GM12878 (cell line): ENCODE data around the gene ALDH1A3. TPM values are rescaled to one million over a fixed set of nuclear protein-coding genes. Genes with fewer than 3 reads are reported as not detected.

Source experiments
- ATAC-seq: fragments of 200-7000 bp; cut with Tn5 transposase; 3 replicates; pipeline ENCODE4 v1.9.1; 2020; ENCODE audit warnings: mild to moderate bottlenecking, moderate library complexity
- BruUV-seq: library from RNA; stranded (reverse); fragments of 400-500 nt; replicated peaks from 2 replicates; lab custom pipeline; 2021; lab: Mats Ljungman, UMichigan
- CTCF ChIA-PET: fragments of 300-600 bp; sonication (Branson Sonifier 250); formaldehyde crosslinking; extraction: SDS; loops from one replicate; lab custom pipeline; 2021; ENCODE audit warnings: inconsistent platforms; lab: Yijun Ruan, JAX
- POLR2A ChIA-PET: fragments of 350-600 bp; formaldehyde crosslinking; extraction: SDS; loops from one replicate; lab custom pipeline; 2021; ENCODE audit warnings: inconsistent platforms; lab: Charles Lee
- RAD21 ChIA-PET: fragments of 300-600 bp; sonication (Branson Sonifier 250); formaldehyde crosslinking; loops from one replicate; lab custom pipeline; 2023; ENCODE audit warnings: antibody characterized with exemption; ENCODE audit not compliant: unreplicated experiment; lab: Charles Lee
- SMC1A ChIA-PET: fragments of 300-600 bp; sonication (Branson Sonifier 250); formaldehyde crosslinking; loops from one replicate; lab custom pipeline; 2023; ENCODE audit not compliant: unreplicated experiment, uncharacterized antibody; lab: Charles Lee
- DNase-seq: peaks from one replicate; pipeline ENCODE4 v3.0.0-alpha.2; 2011; ENCODE audit warnings: low read depth, low spot score
- FAIRE-seq: peaks from 3 replicates; lab custom pipeline; 2011; peaks lifted over from hg19 to GRCh38; lab: Jason Lieb, UNC
- H2AFZ ChIP-seq: 2 replicates; pipeline ENCODE4 v1.6.0; 2011; ENCODE audit warnings: low read depth, low read length, control low read depth; ENCODE audit not compliant: control insufficient read depth
- H3K27ac ChIP-seq: 2 replicates; pipeline ENCODE4 v1.5.1; 2011; ENCODE audit warnings: control low read depth; ENCODE audit not compliant: control insufficient read depth, insufficient read depth
- H3K27me3 ChIP-seq, 2 experiments: replicated peaks in 1 of 2; 2 replicates each; pipeline versions ENCODE4 v1.6.0 to v1.6.1; 2011; ENCODE audit warnings: low read length in 1 of 2; ENCODE audit not compliant: control insufficient read depth in 2 of 2, insufficient read depth in 2 of 2
- H3K36me3 ChIP-seq, 2 experiments: 2 replicates each; pipeline ENCODE4 v1.5.1; 2011; ENCODE audit warnings: low read length in 1 of 2; ENCODE audit not compliant: control insufficient read depth in 2 of 2, insufficient read depth in 2 of 2
- H3K4me1 ChIP-seq: 2 replicates; pipeline ENCODE4 v1.6.1; 2011; ENCODE audit warnings: mild to moderate bottlenecking, low read length, moderate library complexity, mixed read lengths; ENCODE audit not compliant: control insufficient read depth, insufficient read depth
- H3K4me2 ChIP-seq: 2 replicates; pipeline ENCODE4 v1.6.0; 2011; ENCODE audit warnings: control low read depth; ENCODE audit not compliant: control insufficient read depth, insufficient read depth
- H3K4me3 ChIP-seq: fragments of 200-600 bp; sonication (generic); 2 replicates; pipeline ENCODE4 v1.5.1; 2016
- H3K79me2 ChIP-seq: 2 replicates; pipeline ENCODE4 v1.6.0; 2011; ENCODE audit warnings: low read length; ENCODE audit not compliant: control insufficient read depth, insufficient read depth
- H3K9ac ChIP-seq: 2 replicates; pipeline ENCODE4 v1.8.0; 2011; ENCODE audit warnings: low read length, control low read depth, mixed read lengths; ENCODE audit not compliant: control insufficient read depth, insufficient read depth
- H3K9me3 ChIP-seq: replicated peaks from 3 replicates; pipeline ENCODE4 v1.5.1; 2011; ENCODE audit warnings: mild to moderate bottlenecking, low read length; ENCODE audit not compliant: control insufficient read depth, insufficient read depth
- H4K20me1 ChIP-seq: 2 replicates; pipeline ENCODE4 v1.6.0; 2011; ENCODE audit not compliant: control insufficient read depth, insufficient read depth
- ASH2L ChIP-seq: fragments of 300-600, 200-600 bp; sonication (generic); IDR thresholded peaks from 2 replicates; pipeline ENCODE4 v1.6.1; 2017; ENCODE audit warnings: low read depth, mild to moderate bottlenecking, borderline replicate concordance
- CBFB ChIP-seq: IDR thresholded peaks from 2 replicates; pipeline ENCODE4 v1.6.1; 2016; ENCODE audit warnings: antibody characterized with exemption, low read depth
- CBX5 ChIP-seq: sonication (generic); IDR thresholded peaks from 2 replicates; pipeline ENCODE4 v1.6.1; 2016; ENCODE audit warnings: low read depth, moderate library complexity, mild to moderate bottlenecking, inconsistent platforms
- CREB1 ChIP-seq: IDR thresholded peaks from 2 replicates; pipeline ENCODE4 v1.6.1; 2012; ENCODE audit warnings: low read depth, mild to moderate bottlenecking, inconsistent platforms
- MTA2 ChIP-seq: fragments of 450-650 bp; IDR thresholded peaks from 2 replicates; pipeline ENCODE4 v1.6.1; 2016; ENCODE audit warnings: low read depth, mild to moderate bottlenecking, moderate library complexity
- NFYB ChIP-seq: IDR thresholded peaks from 2 replicates; pipeline ENCODE4 v1.6.1; 2011; ENCODE audit warnings: low read depth, mild to moderate bottlenecking, low read length, improper control_type of control experiment, moderate library complexity; ENCODE audit not compliant: insufficient read depth
- POLR2AphosphoS5 ChIP-seq: IDR thresholded peaks from 2 replicates; pipeline ENCODE4 v1.6.1; 2011; ENCODE audit warnings: mild to moderate bottlenecking, low read length, inconsistent platforms
- ZNF384 ChIP-seq: IDR thresholded peaks from 2 replicates; pipeline ENCODE4 v1.6.1; 2012; ENCODE audit warnings: low read depth, mild to moderate bottlenecking, low read length, improper control_type of control experiment, borderline replicate concordance
- ZNF592 ChIP-seq: fragments of 450-650 bp; IDR thresholded peaks from 2 replicates; pipeline ENCODE4 v1.6.1; 2017; ENCODE audit warnings: mild to moderate bottlenecking, moderate library complexity
- WGBS: methylation state at CpG from one replicate; pipeline ENCODE4 v1.1.6; 2016; ENCODE audit warnings: low lambda C conversion rate; ENCODE audit not compliant: insufficient replicate concordance, insufficient coverage; ENCODE audit errors: missing lambda C conversion rate; 5-methylcytosine and 5-hydroxymethylcytosine counted together
- in situ Hi-C: fragments of 300-500 bp; cut with MboI; formaldehyde crosslinking; loops from 9 replicates; pipeline ENCODE4 v1.14.3; 2018; ENCODE audit warnings: mixed read lengths
- intact Hi-C: fragments of 100-400 bp; cut with micrococcal nuclease; formaldehyde crosslinking; loops from one replicate; pipeline ENCODE4 v1.14.2; 2022; ENCODE audit not compliant: unreplicated experiment
- polyA plus RNA-seq, 11 experiments: library from polyadenylated mRNA; depleted of rRNA in 4 of 11; unstranded in 6 of 11; stranded (reverse) in 5 of 11; fragments of >200 nt; fragmentation: Nextera tagmentation in 4 of 11; fragmentation: Illumina TruSeq in 1 of 11; extraction: Ambion mirVana in 4 of 11; extraction: Trizol in 1 of 11; gene quantifications; 1 replicate in 1 of 11; 2 replicates in 10 of 11; pipeline versions ENCODE4 v1.2.1 to v1.2.3, GENCODE V29; 2011 to 2016; ENCODE audit warnings: inconsistent platforms in 2 of 11, missing spikeins in 2 of 11, low read depth in 1 of 11
- total RNA-seq, 4 experiments: library from RNA; depleted of rRNA in 3 of 4; stranded (reverse); fragments of >200 nt in 3 of 4; fragmentation: Illumina TruSeq in 1 of 4; extraction: Trizol in 1 of 4; gene quantifications; 2 replicates each; pipeline versions ENCODE4 v1.2.1 to v1.2.3, GENCODE V29; 2013 to 2021

The ALDH1A3 gene
- total and polyA plus RNA-seq, 10 of the 15 experiments (the other 5 are each of a cell fraction or from before 2014, with no cell fraction given) = 0.06 to 0.69 (median 0.18) TPM

GRCh38 chr15:100900136-100900794 lies 20.6 kb downstream of the ALDH1A3 start (continued):
- TF ChIP-seq ZNF592 (no peak), CBX5 (no peak), ASH2L (no peak)

- no peak for ATAC-seq
- Histone ChIP-seq H3K4me2 (no peak overlapping the region), H4K20me1 (no peaks in the 10 kb centered on the region), H3K27ac (no peak overlapping the region), H2AFZ (no peak overlapping the region), H3K9me3 (no peaks in the 10 kb centered on the region), H3K79me2 (no peaks in the 10 kb centered on the region), H3K27me3 (peaks cover 3 to 5% of the 10 kb centered on the region in 2 experiments; a peak in 2 of 4 replicates), H3K36me3 (no peaks in the 10 kb centered on the region), H3K4me3 (no peak overlapping the region), H3K4me1 (no peaks in the 10 kb centered on the region), H3K9ac (no peak overlapping the region)
- no peak for DNase-seq
- intact Hi-C loops (no loop called here), in situ Hi-C loops (no loop called here)
- ChIA-PET SMC1A (interaction anchor here (0.8 to 0.9 kb wide), 2 partner anchors 18 to 108 kb away, joined by 3 read pairs; partner anchors contain the start of gene LRRK1), POLR2A (no interaction called here), RAD21 (no interaction called here), CTCF (interaction anchor here (1.6 kb wide), 1 partner anchor 107 kb away, joined by 3 read pairs; no protein-coding TSS in a partner anchor)
- TF ChIP-seq POLR2AphosphoS5 (no peak), CREB1 (no peak), NFYB (no peak), MTA2 (no peak), CBFB (no peak), ZNF384 (no peak)
- no TSS peak for BruUV-seq
- no peak for FAIRE-seq
- WGBS = 54% methylated on average over 9 of the region's 9 CpGs
Measured at GRCh38 chr15:100900795-100901169, 21.2 kb downstream of the ALDH1A3 start.
